ENCODE data around the gene ANP32E. TPM values are rescaled to one million over a fixed set of nuclear protein-coding genes. Genes with fewer than 3 reads are reported as not detected.

ANP32E gene
- 34.2 to 51.0 TPM (median 41.1 TPM) in 5 replicates for total RNA-seq (2022; extraction: Qiagen RNA extraction; ENCODE audit: low read depth)

GRCh38 chr1:150235852-150236613 lies at the start of gene ANP32E:
TSS of gene ANP32E (minus strand) at chr1:150236112. CDS start at chr1:150235786, 326 bp downstream.

GRCh38 chr1:150281758-150282557 lies 46.0 kb upstream of the ANP32E start, which contains the start of gene CIART:
TSS of gene CIART (plus strand) at chr1:150282554. CDS start at chr1:150283268, 714 bp downstream.

GRCh38 chr1:150268705-150269403 lies 32.9 kb upstream of the ANP32E start, which contains the start of gene APH1A:
TSS of gene APH1A (minus strand) at chr1:150269016. CDS start at chr1:150268810, 206 bp downstream.

GRCh38 chr1:150257624-150258585 lies 22.0 kb upstream of the ANP32E start, which contains the start of gene CA14:
TSS of gene CA14 (plus strand) at chr1:150257774. CDS start at chr1:150258129, 355 bp downstream.

Other genes starting within 250 kb of the ANP32E start
- gene OTUD7B, start 225.4 kb downstream of the ANP32E start, total RNA-seq (2022; extraction: Qiagen RNA extraction; ENCODE audit: low read depth): 8.3 to 12.6 TPM (median 12.3 TPM) in 5 replicates
- 15.8 to 17.3 TPM (median 15.9 TPM) in 5 replicates for gene VPS45, start 168.3 kb downstream of the ANP32E start, total RNA-seq (2022; extraction: Qiagen RNA extraction; ENCODE audit: low read depth)
- gene PLEKHO1, start 86.2 kb downstream of the ANP32E start, total RNA-seq (2022; extraction: Qiagen RNA extraction; ENCODE audit: low read depth): 6.3 to 7.8 TPM (median 6.8 TPM) in 5 replicates
- not detected in 5 replicates for gene CA14, start 21.7 kb upstream of the ANP32E start, total RNA-seq (2022; extraction: Qiagen RNA extraction; ENCODE audit: low read depth)
- 124 to 143 TPM (median 139 TPM) in 5 replicates for gene APH1A, start 32.9 kb upstream of the ANP32E start, total RNA-seq (2022; extraction: Qiagen RNA extraction; ENCODE audit: low read depth)
- gene C1orf54, start 36.7 kb upstream of the ANP32E start, total RNA-seq (2022; extraction: Qiagen RNA extraction; ENCODE audit: low read depth): 0.31 to 0.38 TPM (median 0.34 TPM) in 4 of 5 replicates, not detected in the other
- gene CIART, start 46.4 kb upstream of the ANP32E start, total RNA-seq (2022; extraction: Qiagen RNA extraction; ENCODE audit: low read depth): 0.97 to 2.4 TPM (median 1.3 TPM) in 5 replicates
- 82.1 to 87.8 TPM (median 84.2 TPM) in 5 replicates for gene MRPS21, start 57.7 kb upstream of the ANP32E start, total RNA-seq (2022; extraction: Qiagen RNA extraction; ENCODE audit: low read depth)
- gene PRPF3, start 85.4 kb upstream of the ANP32E start, total RNA-seq (2022; extraction: Qiagen RNA extraction; ENCODE audit: low read depth): 51.5 to 56.0 TPM (median 52.2 TPM) in 5 replicates
- 12.5 to 15.2 TPM (median 14.3 TPM) in 5 replicates for gene RPRD2, start 128.0 kb upstream of the ANP32E start, total RNA-seq (2022; extraction: Qiagen RNA extraction; ENCODE audit: low read depth)

Data from A549 treated with GW870086 at 1 μM for 4 hours (cell line).